ENCODE measurements around the gene INMT.

DNA sequence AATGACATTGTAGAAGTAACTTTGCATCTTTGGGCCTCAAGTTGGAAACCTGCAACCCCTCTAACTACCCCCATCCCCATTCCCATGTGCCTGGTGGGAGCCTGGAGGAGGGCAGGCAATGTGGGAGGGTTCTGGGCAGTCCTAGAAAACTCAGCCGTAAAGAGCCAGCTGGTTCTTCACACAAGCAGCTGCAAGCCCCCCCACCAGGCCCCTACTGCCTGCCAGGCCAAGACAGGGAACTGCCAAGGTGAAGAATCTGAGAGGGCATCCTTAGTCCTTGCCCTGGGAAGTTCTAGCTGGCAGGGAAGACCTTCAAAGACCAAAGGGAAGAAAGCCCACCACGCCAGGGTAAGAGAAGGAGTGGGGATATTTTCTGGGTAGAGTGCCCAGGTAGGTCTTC, 12.2 kb upstream of the INMT start:
- TF ChIP-seq EZH2 (IDR thresholded peaks at IDR 0.05; ENCODE audit: insufficient read depth, poor library complexity, severe bottlenecking) = no peak
- TF ChIP-seq EZH2phosphoT487 (IDR thresholded peaks at IDR 0.05; ENCODE audit: insufficient read depth, low read depth) = no peak

All from GM23248 (cell line).